A172 (cell line): ENCODE measurements around the gene SPATA18. TPM values are rescaled to one million over a fixed set of nuclear protein-coding genes. Genes with fewer than 3 reads are reported as not detected.

Source experiments
- DNase-seq: peaks from one replicate; pipeline ENCODE4 v3.0.0-alpha.2; 2015; ENCODE audit warnings: low spot score
- total RNA-seq: library from RNA; depleted of rRNA; stranded (reverse); fragments of >200 nt; shearing (Covaris generic); gene quantifications from 2 replicates; pipeline ENCODE4 v1.2.3, GENCODE V29; 2014; rRNA removed

SPATA18 gene, protein sequence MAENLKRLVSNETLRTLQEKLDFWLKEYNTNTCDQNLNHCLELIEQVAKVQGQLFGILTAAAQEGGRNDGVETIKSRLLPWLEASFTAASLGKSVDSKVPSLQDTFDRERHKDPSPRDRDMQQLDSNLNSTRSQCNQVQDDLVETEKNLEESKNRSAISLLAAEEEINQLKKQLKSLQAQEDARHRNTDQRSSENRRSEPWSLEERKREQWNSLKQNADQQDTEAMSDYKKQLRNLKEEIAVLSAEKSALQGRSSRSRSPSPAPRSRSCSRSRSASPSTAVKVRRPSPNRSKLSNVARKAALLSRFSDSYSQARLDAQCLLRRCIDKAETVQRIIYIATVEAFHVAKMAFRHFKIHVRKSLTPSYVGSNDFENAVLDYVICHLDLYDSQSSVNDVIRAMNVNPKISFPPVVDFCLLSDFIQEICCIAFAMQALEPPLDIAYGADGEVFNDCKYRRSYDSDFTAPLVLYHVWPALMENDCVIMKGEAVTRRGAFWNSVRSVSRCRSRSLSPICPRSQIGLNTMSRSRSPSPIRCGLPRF
- not detected in 2 replicates for total RNA-seq

DNA sequence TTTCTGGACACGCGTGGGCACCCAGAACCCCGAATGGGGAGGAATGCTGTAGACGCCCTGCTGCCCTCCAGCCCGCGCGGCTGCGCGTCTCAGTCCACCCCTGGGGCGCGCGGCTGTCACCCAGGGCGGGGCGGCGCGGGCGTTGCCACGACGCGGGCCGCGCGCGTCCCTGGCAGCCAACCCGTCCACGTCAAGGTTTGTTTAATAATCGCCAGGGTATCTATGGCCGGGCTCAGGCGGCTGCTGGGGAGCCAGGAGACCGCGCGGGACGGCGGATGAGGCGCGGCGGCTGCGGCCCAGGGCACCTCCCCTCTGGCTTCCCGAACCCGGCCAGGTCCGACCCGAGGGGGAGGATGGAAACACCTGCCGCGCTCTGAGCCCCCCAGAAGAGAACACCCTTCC, at the start of gene SPATA18:
TSS of gene SPATA18 (plus strand) at position 92 of the 402 bp plus-strand sequence. CDS start 401 bp downstream, outside the sequence.
- no peak for DNase-seq

DNA sequence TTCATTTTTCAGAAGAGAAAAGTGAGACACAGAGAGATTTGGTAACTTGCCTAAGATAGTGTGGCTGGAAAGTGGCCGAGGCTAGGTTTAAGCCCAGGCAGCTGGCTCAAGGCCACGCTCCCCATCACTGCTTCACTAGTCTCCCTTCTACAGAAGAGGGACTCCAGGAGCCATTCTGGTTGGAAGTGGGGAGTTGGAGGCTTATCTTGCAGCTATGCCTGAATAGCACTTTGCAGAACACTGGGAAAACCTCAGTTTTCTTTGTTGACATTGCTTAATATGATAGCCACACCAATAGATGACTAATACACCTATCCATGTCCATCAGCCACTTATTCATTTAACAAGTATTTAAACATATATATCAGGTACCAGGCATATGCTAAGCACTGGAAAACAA, 49.5 kb upstream of the SPATA18 start:
- DNase-seq: no peak

DNA sequence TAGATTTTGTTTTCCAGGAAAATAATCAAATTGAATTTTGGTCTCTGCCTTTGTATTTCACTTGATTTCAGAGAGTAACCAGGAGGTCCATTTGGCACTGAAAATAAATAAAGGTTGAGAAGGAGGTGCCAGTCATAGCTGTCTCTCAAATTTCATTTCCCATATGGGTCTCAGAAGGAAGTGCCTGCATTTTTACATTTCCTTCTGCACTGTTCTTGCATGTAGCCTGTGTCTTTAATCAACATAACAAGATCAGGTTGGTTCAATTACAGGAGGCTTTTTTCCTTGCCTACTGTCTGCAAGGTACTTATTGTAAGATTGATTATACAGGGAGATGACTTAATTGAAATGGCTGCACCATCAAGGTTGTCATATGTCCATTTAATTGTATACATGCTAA, 46.7 kb upstream of the SPATA18 start:
- no peak for DNase-seq

DNA sequence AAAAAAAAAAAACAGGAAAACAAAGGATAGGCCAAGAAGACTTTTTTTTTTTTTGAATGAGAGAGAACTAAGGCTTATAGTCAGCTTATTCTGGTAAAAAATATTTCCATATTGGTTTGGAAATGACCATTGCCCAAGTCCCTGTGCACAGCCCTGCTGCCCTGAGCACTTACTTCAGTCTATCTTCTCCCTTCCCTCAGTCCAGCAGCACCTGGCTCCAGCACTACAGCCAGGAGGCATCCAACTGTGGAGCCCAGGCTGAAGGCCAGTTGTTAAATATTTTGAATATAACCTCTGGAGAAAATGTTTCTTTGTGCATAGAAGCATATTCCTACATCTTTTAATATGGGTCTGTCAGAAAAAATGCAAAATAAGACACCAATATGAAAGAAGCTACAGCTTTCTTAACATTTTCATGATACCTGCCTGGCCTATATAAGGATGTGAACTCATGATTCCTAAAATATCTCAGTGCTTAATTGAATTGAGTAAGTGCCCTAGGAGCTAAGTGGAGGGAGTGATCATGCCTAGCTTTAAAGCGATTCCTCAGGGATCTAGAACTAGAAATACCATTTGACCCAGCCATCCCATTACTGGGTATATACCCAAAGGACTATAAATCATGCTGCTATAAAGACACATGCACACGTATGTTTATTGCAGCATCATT, 45.4 kb upstream of the SPATA18 start:
- no peak for DNase-seq

DNA sequence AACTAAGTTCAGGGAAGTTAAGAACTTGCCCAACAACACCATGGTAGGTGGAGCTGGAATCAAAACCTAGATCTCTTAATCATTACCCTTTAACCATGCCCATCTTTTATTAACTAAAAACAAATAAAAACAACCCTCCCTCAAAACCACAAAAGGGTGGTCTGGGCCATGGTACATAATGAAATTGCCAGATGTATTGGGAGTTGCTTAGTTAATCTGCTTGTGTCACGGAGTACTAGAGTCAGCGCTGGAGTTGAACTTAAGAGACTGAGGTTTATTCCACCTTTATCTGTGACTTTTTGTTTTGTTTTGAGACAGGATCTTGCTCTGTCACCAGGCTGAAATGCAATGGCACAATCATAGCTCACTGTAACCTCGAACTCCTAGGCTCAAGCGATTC, 44.2 kb upstream of the SPATA18 start:
- DNase-seq: no peak

DNA sequence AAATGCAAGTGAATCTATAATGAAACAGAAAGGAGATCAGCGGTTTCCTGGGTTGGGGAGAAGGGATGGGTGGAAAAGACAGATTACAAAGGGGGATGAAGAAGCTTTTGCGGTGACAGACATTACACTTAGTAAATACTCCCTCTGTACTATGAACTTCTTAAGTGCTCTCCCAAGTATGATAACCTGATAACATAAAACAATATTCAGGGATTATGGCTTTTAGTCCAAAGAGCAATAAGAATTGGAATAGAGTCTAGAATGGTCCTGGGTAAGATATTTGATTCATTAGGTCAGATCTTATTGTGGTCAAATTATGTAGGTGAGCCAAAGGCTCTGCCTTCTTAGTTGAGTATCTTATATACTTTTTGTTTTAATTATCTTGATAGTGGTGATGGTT, 40.1 kb upstream of the SPATA18 start:
- peak; percentile 2 for DNase-seq

DNA sequence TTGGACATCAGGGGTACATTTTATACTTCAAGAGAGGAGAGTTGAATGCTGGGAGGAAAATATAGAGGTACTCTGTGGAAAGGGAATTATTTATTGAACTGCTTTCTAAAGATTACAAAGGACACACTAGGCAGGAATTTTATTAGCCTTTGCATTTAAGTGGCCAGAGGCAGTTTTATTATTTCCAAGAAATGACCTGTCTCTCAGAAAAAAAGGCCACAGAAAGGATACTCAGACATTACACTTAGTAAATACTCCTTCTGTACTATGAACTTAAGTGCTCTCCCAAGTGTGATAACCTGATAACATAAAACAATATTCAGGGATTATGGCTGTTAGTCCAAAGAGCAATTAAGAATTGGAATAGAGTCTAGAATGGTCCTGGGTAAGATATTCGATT, 38.5 kb upstream of the SPATA18 start:
- no peak for DNase-seq

DNA sequence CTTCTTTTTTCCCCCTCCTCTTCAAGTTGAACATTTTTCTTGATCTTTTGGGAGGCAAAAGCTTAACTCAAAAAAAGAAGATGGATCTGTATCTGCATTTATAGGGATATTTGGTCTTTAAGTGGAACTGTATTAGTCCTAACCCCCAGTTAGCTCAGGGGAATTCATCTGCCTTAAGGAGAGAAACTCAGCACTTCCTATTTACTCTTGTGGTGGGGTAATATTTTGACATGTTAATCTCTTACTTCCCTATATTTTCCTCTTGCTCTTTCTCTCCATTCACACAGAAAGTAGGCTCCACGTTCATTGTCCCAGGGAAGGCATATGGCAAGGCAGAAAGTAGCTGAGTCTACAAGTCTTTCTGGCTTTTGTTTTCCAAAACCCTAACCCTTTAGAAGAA, 36.2 kb upstream of the SPATA18 start:
- no peak for DNase-seq

DNA sequence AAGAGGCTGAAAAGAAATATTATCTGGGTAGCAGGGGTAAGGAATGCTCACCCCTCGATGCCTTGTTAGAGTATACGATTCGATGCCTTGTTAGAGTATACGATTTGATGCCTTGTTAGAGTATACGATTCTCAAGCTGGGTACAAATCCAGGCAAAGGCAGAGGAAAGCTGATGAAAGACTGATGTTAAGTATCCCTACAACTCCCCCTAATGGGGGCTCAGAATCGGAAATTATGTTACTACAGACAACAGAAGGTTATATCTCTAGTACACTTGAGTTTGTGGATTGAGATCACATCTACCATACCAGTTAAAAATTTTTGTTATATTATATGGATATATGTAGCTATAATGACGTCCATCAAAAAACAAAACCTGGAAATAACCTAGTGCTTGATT, 35.7 kb upstream of the SPATA18 start:
- peak; percentile 10 for DNase-seq

DNA sequence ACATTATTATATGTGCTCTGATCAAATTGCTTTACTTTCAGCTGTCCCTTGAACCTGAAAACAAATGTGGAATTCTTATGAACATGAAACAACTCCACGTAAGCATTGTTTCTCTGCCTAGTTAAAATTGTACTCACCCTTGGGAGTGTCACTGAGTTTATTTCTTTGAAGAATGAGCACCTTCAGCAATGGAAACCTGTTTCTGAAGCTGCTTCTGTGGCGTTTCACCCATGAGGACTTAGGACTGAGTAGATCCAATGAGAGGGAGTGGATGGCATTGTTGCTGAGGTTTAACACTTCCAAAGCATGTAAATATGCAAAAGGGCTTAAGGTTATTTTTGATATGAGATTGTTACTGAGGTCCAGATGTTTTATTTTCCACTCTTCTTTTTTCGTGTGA, 34.1 kb upstream of the SPATA18 start:
- no peak for DNase-seq

DNA sequence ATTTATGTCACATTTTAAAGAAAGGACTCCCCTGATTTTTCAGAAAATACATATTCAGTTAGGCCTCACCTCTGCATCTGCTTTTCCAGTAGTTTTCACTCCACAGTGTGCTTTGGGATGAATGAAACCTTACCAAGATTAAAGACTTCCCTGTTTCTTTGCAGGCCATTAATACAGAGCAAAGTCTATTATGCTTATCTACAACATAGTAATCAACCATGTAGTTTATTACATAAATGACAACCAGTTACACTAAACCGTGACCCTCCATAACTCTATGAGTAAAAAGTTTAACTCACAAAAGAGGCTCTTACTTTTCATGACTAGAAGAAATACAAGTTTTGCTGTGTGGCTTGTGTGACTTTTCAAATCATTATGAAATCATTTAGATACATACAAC, 33.3 kb upstream of the SPATA18 start:
- no peak for DNase-seq

DNA sequence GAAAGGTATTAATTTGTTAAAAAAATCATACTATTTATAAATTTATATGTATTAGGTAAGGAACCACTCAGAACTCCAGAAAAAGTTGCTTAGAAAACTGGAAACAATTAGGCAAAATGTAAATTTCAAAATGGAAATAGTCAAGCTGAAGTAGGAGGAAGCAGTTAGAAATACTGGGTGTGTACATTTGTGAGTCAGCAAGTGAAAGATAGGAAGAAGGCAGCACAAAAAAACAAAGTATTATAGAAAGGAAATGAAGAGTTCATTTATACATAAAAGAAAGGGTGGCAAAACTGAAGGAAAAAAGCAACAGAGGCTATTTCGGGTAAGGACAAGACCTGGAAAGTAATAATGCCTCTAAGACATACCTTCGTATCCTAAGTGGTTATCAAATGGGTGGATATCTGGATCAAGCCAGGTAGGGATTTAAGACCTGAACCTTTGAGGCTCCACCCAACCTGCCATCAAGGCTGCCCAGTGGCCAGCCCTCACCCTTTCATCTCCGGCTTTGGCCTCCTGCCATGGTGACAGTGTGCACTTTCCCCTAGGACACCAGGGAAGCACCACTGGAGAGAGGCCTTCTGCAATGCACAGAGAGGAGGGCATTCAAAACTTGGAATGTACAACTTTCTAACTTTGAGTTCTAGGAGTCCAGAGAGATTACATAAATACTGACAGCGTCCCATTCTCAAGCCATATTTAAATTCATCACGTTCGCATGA, 31.0 kb upstream of the SPATA18 start, which contains the start of gene LRRC66:
TSS of gene LRRC66 (minus strand) at position 428 of the 722 bp plus-strand sequence. CDS start 2,750 bp downstream, outside the sequence.
- peak; percentile 9 for DNase-seq

DNA sequence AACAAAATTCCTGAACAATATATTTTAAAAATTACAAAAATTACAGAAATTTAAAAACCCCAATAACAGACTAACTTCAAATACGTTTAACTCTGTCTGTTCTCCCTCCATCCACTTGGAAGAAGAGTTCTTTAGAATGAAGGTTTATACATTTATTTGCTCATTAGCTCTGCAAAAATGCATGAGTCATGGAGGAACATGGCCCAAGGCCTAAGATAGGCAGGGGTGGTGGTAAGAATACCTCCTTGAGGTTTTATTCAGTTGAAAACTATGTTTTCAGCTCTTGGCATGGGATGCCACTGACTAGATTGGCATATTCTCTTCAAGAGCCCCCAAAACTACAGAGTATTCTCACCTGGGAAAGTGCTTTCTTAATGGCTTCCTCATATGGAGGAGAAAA, 22.1 kb upstream of the SPATA18 start:
- DNase-seq: peak; percentile 55

DNA sequence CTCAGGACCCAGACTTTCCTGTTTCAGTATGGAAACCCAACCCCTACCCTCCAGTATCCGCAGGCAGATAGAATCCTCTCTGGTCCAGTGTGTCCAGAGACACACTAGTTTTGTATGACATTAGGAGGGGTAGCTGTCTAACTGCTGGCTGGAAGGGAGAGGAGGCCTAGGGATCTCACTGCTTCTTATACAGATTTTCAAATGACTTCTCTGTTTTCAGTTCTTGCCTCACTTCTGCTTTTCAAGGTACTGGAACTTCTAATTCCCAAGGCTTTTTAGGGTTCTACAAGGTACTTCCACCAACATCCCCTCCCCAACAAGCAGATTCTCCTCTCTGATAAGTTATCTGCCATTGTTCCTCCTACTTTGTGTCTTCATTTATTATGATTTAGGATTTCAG, 19.1 kb upstream of the SPATA18 start:
- DNase-seq: no peak

DNA sequence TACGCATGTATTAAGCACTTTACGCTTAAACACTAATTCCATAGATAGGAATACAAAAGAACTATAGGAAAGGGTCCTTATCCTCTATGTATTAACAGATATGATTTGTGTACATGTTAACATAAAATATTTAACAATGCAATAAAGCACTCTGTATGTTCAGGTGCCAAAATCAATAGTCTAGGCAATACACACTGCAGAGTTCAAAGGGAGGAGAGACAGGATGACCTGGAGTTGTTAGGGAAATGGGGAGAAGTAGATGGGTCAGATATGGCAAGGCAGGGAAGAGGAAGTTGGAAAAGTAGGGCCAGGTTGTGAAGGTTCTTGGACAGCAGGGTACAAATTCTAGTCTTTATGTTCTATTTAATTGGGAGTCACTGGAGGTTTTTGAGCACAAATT, 15.9 kb upstream of the SPATA18 start:
- no peak for DNase-seq

DNA sequence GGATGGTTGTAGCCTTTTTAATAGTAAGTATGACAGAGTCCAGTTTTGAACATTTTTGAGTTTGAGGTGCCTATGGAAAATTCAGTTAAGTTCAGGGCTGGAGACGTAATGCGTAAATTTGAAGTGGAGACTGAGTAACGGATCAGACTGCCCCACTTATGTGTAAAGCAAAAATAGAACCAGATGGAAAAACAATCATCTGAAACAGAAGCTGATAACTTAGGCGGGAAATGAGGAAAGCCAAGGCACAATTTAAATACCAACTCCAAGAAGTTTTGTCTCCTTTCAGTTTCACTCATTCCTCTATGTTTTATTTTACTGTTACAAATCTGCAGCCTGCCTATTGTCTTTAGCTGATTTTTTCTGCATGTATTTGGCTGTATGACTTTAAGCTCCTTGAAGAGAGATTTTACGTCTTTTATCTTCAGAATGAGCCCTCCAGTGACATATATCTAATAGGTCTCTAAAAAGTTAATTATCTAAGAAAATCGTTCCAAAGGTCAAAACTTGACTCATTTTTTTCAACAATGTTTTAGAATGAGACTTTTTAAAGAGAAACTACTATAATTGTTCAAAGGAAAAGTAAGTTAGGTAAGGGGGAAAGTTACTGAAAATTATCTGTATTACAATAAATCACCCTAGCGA, 14.1 kb upstream of the SPATA18 start:
- DNase-seq: no peak

DNA sequence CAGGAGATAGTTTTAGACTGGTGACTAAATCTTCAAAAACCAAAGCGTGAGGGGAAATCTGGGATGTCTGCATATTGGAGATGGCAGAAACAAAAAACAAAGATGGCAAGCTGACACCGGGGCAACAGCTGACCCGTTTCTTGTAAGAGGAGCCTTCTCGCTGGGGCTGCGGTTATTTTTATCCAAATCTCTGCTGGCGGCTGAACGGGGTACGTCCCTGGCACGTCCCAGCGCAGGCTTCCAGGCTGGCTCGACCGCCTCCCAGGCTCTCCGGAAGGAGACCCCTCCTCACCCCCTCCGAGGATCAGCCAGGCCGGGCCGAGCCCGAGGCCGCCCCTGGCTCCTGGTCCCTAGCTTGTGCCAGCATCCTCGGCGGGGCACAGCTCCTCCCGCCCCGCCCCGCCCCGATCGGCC, 13.4 kb upstream of the SPATA18 start:
- DNase-seq: peak; percentile 26

DNA sequence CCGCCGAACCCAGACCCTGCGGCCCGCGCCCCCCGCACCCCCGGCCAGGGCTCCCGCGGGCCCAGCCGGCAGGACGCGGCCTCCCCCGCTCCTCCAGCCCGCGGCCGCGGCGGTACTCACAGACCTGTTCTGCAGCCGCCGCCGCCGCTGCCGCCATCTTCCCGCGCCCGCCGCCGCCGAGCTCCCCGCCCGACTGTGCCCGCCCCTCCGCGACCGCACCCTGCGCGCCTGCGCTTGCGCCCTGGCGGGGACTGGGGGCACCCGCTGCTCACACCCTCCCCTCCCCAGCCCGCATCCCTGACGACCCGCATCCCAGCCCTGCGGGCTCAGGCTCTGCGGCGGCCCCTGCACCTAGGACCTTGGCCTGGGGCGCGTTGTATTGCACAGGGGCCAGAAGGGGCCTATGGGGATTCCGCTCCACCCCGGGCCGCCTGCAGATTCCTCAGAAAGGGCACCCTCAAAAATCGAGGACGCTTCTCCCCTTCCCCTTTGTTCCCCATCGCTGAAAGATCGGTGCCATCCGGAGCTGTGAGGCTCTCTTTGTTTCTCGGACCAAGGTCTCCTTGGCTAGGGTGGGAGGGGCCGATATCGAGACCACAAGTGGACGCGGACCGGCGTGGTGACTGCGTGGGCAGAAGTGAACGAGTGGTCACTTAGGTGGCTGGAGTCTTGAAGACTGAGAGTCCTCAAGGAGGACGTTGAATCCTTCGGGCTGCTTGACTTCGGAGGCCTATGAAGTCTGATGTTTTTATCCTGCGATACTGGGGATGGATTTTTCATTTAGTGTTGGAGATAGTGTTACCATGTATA, 12.8 kb upstream of the SPATA18 start, which contains the start of gene SGCB:
TSS of gene SGCB (minus strand) at position 197 of the 810 bp plus-strand sequence. CDS start at position 157, 40 bp downstream.
- peak; percentile 26 for DNase-seq

DNA sequence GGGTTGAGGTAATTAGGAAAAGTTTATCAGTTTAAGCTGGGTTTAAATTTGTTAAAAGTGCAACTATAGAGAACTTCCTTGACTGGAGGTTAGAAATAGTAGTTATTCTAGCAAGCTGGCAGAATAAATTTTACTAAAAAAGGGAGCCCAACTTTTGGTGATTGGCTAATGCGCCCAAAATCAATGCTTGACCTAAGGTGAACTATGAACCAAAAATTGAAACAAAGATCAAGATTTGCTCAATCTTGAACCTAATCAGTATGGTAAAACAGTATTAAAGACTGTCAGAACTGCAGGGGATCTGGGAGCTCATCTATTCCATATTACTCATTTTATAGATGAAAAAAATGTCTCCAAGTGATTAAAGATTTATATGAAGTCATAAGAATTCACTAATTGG, 6.1 kb upstream of the SPATA18 start:
- no peak for DNase-seq

DNA sequence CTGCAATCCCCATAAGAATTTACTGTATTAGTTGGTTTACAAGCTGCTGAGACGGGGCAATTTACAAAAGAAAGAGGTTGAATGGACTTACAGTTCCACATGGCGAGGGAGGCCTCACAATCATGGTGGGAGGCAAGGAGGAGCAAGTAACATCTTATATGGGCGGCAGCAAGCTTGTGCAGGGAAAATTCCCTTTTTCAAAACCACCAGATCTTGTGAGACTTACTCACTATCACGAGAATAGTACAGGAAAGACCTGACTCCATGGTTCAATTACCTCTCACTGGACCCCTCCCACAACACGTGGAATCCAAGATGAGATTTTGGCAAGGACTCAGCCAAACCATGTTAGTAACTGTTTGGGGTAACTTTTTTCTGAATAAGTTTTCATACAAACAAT, 1.8 kb upstream of the SPATA18 start:
- no peak for DNase-seq
